Kidney epithelial cell (primary cell): Measurements from ENCODE around the gene SLC2A5. TPM values are rescaled to one million over a fixed set of nuclear protein-coding genes. Genes with fewer than 3 reads are reported as not detected.

Experiments used
- DNase-seq: peaks from one replicate; pipeline ENCODE4 v3.0.0-alpha.2; 2010; ENCODE audit warnings: low read depth
- H3K27me3 ChIP-seq: 2 replicates; pipeline ENCODE4 v1.6.0; 2011; ENCODE audit warnings: low read length; ENCODE audit not compliant: control insufficient read depth, insufficient read depth
- H3K36me3 ChIP-seq: 2 replicates; pipeline ENCODE4 v1.5.1; 2011; ENCODE audit warnings: low read length; ENCODE audit not compliant: control insufficient read depth, insufficient read depth
- H3K4me3 ChIP-seq: 2 replicates; pipeline ENCODE4 v1.5.1; 2011; ENCODE audit warnings: low read depth, mild to moderate bottlenecking, control low read depth, low read length
- total RNA-seq: library from RNA; depleted of rRNA; stranded (reverse); fragments of >200 nt; gene quantifications from 2 replicates; pipeline ENCODE4 v1.2.3, GENCODE V29; 2015
- TF ChIP-seq, protein P1 (sequence below): IDR thresholded peaks from 2 replicates; pipeline ENCODE4 v1.5.1; 2011; ENCODE audit warnings: mild to moderate bottlenecking, moderate library complexity, low read length, control low read depth, inconsistent platforms; ENCODE audit not compliant: insufficient read depth, poor library complexity, severe bottlenecking

The SLC2A5 gene
- total RNA-seq, 1 donor from 2014 or later = not detected

DNA sequence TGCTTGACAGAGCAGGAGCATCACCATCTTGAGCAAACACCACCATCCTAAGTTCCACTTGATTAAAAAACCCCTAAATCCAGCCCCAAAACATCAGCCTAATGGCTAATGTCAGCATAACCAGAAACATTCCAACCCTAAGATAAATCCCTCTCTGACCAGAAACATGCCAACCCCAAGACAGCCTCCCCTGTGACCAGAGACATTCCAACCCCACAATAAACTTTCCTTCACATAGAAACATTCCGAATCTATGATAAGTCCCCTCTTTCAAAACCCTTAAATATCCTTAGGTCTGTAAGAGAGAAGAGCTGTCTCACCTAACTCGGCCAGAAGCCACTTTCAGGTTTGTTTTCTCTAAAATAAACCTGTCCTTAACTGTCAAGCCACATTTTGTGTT is 17.4 kb upstream of the SLC2A5 start:
- DNase-seq = no peak

DNA sequence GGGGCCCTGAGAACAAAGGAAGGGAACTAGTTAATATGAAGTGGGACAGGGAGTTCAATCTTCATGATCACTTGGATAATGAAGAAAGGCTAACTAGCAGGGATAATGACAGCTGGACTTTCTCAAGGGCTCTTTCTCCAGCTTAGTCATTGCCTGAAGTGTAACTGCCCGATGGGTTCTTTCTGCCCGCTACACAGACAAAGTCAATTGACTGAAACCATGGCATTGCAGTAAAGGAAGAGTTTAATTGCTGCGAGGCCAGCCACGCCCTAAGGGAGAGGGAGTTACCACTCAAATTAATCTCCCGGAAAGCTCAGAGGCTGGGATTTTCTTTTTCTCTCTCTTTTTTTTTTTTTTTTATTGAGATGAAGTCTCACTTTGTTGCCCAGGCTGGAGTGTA is 16.6 kb upstream of the SLC2A5 start:
- no peaks in the 10 kb centered on the region for H3K36me3 ChIP-seq
- DNase-seq = no peak
- no peak overlapping the region for H3K4me3 ChIP-seq
- TF ChIP-seq, protein P1, sequence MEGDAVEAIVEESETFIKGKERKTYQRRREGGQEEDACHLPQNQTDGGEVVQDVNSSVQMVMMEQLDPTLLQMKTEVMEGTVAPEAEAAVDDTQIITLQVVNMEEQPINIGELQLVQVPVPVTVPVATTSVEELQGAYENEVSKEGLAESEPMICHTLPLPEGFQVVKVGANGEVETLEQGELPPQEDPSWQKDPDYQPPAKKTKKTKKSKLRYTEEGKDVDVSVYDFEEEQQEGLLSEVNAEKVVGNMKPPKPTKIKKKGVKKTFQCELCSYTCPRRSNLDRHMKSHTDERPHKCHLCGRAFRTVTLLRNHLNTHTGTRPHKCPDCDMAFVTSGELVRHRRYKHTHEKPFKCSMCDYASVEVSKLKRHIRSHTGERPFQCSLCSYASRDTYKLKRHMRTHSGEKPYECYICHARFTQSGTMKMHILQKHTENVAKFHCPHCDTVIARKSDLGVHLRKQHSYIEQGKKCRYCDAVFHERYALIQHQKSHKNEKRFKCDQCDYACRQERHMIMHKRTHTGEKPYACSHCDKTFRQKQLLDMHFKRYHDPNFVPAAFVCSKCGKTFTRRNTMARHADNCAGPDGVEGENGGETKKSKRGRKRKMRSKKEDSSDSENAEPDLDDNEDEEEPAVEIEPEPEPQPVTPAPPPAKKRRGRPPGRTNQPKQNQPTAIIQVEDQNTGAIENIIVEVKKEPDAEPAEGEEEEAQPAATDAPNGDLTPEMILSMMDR = no peak
- peaks cover 2% of the 10 kb centered on the region for H3K27me3 ChIP-seq

More for the DNA sequence above, 17.4 kb upstream of the SLC2A5 start:
- Histone ChIP-seq H3K4me3 (no peak overlapping the region), H3K27me3 (peaks cover 2% of the 10 kb centered on the region), H3K36me3 (no peaks in the 10 kb centered on the region)
- TF ChIP-seq, protein P1 = no peak

DNA sequence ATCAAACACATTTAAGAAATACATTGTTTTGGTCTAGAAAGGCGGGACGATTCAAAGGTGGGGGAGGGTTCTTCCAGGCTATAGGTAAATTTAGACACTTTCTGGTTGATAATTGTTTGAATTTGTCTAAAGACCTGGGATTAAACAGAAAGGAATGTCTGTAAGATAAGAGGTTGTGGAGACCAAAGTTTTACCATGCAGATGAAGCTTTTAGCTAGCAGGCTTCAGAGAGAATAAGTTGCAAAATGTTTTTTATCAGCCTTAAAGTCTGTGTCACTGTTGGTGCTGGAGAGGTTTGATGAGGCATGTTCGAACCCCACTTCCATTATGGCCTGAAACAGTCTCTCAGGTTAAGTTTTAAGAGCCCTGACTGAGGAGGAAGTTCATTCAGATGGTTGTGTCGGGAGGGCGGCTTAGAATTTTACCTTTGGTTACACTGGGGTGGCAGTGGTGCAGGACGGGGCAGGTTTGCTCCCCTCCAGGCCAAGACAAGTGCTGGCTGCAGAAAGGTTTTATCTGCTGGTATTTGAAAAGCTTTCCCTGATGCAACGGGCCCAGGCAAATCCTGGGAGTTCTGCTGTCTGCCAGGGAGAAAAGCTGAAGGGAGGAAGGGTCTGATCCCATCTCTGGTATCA is 16.0 kb upstream of the SLC2A5 start:
- no peak overlapping the region for H3K4me3 ChIP-seq
- no peaks in the 10 kb centered on the region for H3K36me3 ChIP-seq
- TF ChIP-seq, protein P1 = no peak
- DNase-seq = no peak
- H3K27me3 ChIP-seq = peaks cover 2% of the 10 kb centered on the region

DNA sequence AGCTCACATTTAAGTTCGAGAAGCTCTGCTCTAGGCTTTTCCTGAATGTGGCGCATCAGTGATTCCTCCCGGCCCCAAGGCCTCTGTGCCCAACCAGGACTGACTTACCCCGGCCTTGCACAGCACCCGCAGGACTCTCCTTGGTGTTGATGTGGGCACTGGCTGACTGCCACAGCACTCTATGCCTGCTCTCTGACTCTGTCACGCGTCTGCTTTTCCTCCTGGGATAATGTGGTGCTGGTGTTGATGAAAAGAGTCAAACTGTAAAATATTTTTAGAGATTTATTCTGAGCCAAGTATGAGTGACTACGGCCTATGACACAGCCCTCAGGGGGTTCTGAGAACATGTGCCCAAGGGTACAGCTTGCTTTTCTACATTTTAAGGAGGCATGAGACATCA is 15.5 kb upstream of the SLC2A5 start:
- no peak overlapping the region for H3K4me3 ChIP-seq
- TF ChIP-seq, protein P1 = no peak
- H3K36me3 ChIP-seq = no peaks in the 10 kb centered on the region
- no peak for DNase-seq
- H3K27me3 ChIP-seq = peaks cover 2% of the 10 kb centered on the region

DNA sequence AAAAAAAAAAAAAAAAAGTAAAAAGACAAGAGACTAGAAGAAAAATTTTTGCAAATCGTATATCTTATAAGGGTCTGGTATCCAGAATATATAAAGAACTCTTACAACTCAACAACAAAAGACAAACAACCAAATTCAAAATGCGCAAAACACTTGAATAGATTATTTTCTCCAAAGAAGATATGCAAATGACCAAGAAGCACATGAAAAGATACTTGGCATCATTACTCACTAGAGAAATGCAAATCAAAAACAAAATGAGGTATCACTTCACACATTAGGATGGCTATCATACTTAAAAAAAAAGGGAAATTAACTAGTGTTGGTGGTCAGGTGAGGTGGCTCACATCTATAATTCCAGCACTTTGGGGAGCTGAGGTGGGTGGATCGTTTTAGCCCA is 12.0 kb upstream of the SLC2A5 start:
- H3K36me3 ChIP-seq = no peaks in the 10 kb centered on the region
- no peak overlapping the region for H3K4me3 ChIP-seq
- H3K27me3 ChIP-seq = no peaks in the 10 kb centered on the region
- TF ChIP-seq, protein P1 = no peak
- DNase-seq = no peak

DNA sequence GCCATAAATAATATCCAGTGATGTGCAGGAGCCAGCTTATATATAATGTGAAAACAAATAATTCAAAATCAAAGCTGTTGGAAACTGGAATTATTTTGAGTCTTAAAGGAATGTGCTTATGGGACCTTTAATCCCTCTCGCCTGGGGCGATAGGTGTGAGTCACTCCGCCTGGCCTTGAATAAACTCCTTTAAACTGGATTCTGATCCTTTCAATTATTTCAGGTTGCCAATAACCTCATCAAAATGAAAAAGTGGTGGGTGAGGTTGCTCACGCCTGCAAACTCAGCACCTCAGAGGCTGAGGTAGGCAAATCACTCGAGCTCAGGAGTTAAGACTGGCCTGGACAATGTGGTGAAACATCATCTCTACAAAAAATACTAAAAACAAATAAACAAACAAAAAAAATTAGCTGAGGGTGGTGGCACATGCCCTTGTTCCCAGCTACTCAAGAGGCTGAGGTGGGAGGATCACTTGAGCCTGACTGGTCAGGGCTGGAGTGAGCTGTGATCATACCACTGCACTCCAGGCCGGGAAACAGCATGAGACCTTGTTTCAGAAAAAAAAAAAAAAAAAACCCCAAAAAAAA is 11.4 kb upstream of the SLC2A5 start:
- TF ChIP-seq, protein P1 = no peak
- no peaks in the 10 kb centered on the region for H3K27me3 ChIP-seq
- no peak for DNase-seq
- H3K36me3 ChIP-seq = no peaks in the 10 kb centered on the region
- no peak overlapping the region for H3K4me3 ChIP-seq
